Measurements from ENCODE around the gene CSNK1D.

Gene CSNK1D

GRCh38 chr17:82271401-82271800 is 2.1 kb downstream of the CSNK1D start:
- no peak overlapping the region for H3K4me3 ChIP-seq (replicated peaks; ENCODE audit: low read depth, low read length)

DNA sequence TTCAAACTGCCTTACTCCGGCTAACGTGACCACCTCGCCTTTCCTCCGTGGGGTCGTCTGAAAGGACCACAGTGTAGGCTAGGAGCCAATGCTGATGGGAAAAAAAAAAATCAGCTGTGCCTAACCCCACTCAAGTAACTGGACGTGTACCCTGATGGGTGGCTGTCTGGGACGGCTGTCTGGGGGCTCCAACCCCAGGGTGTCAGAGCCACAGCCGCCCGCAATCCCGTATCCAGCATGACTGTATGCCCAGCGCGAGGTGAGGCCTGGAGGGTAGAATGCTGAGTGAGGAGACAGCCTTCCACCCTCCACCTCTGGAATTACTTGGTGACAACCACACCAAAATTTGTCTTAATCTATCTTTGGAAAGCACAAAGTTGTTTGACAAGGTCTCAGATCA is 2.8 kb downstream of the CSNK1D start:
- no peak overlapping the region for H3K4me3 ChIP-seq (replicated peaks; ENCODE audit: low read depth, low read length)
- no peak for TF ChIP-seq CTCF (IDR thresholded peaks at IDR 0.05; ENCODE audit: low read depth, low read length, missing control alignments)
- DNase-seq (ENCODE audit: extremely low read depth, low read depth), result no peak

More at GRCh38 chr17:82271401-82271800, 2.1 kb downstream of the CSNK1D start:
- no peak for TF ChIP-seq CTCF (IDR thresholded peaks at IDR 0.05; ENCODE audit: low read depth, low read length, missing control alignments)
- DNase-seq (ENCODE audit: extremely low read depth, low read depth), result no peak

DNA sequence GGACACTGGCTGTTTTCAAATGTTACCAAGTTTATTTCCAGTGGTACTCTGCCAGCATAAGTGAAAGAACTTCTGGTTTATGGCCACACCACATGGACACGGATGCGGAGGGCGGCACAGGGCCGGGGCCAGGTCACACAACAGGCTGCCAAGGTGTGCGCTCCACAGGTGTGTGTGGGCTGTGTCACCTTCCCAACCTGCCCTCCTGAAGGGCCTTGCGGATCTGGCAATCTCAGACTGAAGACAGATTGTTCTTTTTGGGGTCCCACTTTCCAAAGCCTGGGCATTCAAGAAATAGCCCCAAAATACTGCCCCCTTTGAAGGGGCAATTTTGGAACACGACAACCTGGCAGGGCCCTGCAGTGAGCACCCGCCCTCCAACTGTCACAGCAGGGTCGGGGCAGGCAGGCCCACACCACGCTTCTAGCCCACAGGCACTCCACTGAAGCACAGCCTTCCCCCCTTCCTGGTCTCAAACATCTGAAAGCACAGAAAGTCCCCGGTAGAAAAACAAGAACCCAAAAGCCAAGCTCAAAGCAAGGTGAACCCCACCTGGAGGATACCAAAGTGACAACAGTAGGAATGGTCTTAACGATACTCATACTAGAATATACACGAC is 3.5 kb downstream of the CSNK1D start:
- H3K4me3 ChIP-seq (replicated peaks; ENCODE audit: low read depth, low read length), result no peak overlapping the region
- DNase-seq (ENCODE audit: extremely low read depth, low read depth), result no peak
- TF ChIP-seq CTCF (IDR thresholded peaks at IDR 0.05; ENCODE audit: low read depth, low read length, missing control alignments), result no peak

DNA sequence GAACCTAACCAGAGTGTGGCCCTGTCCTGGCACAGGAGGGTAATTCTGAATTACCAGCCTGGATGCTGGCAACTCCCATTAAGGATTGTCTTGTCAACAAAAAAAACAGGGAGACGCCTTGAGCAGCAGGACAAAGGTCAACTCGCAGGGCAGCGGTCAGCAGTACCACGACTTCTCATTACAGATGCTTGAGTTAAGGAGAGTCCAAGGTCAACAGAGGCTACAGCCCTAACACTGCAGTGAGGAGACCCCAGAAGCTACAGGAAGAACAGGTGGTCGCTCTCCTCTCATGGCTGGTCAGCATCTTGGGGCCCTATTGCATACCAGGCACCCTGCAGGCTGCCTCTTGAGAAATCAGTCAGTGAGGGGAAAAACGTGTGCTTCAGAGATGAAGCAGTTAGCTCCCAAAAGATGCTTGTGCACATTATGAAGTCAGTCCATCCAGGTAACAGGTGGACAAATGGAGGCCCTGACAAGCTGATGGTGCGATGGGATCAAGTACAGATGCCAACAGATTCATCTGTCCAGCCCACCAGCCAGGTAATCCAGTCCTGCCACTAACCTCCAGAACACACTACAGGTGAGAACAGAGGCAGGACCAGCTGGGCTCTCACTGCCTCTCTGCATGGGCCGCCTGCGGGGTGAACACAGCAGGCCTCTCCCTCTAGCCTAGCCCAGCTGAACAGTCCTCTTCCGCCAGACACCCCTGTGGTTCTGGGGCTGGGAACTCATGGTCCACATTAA is 4.2 kb downstream of the CSNK1D start:
- H3K4me3 ChIP-seq (replicated peaks; ENCODE audit: low read depth, low read length), result no peak overlapping the region
- no peak for DNase-seq (ENCODE audit: extremely low read depth, low read depth)
- TF ChIP-seq CTCF (IDR thresholded peaks at IDR 0.05; ENCODE audit: low read depth, low read length, missing control alignments), result no peak

DNA sequence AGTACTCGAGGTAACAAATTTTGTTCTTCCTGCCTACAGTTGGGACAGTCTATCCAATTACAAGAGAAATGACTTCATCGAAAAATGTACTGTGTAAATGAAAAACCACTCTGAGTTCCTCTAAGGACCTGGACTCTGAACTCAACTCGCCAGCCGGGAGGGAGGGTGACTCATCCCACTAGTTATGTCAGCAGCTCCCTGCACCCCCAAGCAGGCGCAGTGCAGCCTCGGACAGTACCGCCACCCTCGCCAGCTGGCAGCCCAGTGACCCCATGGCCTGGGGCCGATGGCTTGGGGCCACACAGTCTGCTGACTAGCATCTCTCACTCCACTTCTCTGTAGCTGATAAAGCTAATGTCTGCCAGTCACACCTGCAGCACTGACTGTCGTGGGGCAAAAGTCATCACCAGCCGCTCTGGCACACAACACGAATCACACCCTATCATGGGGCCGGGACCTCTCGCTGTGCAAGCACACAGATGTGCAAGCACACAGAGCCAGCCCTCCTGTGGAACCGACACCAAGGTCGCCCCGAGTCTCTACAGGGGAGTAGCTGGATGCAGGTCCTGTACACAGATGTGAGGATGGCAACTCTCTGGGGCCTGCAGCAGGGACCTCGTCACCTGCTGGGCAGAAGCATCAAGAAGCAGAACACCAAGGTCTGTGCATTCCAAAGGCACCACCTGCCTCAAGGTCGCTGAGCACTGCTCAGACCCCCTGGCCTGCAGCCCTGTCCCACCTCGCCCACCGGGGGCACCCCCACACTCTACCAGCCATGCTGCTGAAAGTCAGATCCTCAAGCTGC is 5.7 kb downstream of the CSNK1D start:
- DNase-seq (ENCODE audit: extremely low read depth, low read depth), result peak; percentile 72
- H3K4me3 ChIP-seq (replicated peaks; ENCODE audit: low read depth, low read length), result peak overlapping the region; percentile 19
- TF ChIP-seq CTCF (IDR thresholded peaks at IDR 0.05; ENCODE audit: low read depth, low read length, missing control alignments), result no peak

DNA sequence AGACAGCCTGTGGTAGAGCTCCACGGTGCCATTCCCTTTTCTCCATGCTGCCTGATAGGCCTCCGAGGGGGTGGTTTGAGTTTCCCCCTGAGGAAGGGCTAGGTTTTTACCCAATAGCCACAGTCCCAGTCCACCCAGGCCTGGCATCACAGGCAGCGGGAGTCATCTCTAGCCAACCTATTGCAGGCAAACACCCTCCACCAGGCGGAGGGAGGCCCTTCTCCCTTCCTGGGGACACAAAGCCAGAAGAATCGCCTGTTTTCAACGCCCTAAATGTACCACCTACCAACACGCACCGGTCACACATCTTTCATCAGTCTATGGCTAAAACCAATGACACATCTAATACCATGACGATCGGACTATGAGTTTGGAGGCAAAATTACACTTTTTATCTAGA is 7.4 kb downstream of the CSNK1D start:
- H3K4me3 ChIP-seq (replicated peaks; ENCODE audit: low read depth, low read length), result no peak overlapping the region
- no peak for TF ChIP-seq CTCF (IDR thresholded peaks at IDR 0.05; ENCODE audit: low read depth, low read length, missing control alignments)
- DNase-seq (ENCODE audit: extremely low read depth, low read depth), result no peak
